DOHH2 (cell line): Measurements from ENCODE around the gene HBP1.

Source experiments
- H3F3A ChIP-seq: fragments of 200-600 bp; sonication (generic), shearing (Covaris generic); 2 replicates; pipeline ENCODE4 v1.6.0; 2016; ENCODE audit warnings: antibody characterized with exemption, mild to moderate bottlenecking; ENCODE audit not compliant: control insufficient read depth, insufficient read depth
- H3K27ac ChIP-seq: fragments of 200-600 bp; sonication (generic); 2 replicates; pipeline ENCODE4 v1.5.1; 2014; ENCODE audit warnings: low read depth, mild to moderate bottlenecking, low read length, moderate library complexity
- H3K27me3 ChIP-seq: fragments of 200-600 bp; sonication (generic); 2 replicates; pipeline ENCODE4 v1.6.1; 2014; ENCODE audit warnings: mild to moderate bottlenecking, low read length, mixed read lengths; ENCODE audit not compliant: control insufficient read depth
- H3K36me3 ChIP-seq: fragments of 200-600 bp; sonication (generic); 2 replicates; pipeline ENCODE4 v1.6.1; 2014; ENCODE audit warnings: mild to moderate bottlenecking, low read length, moderate library complexity, mixed read lengths; ENCODE audit not compliant: control insufficient read depth
- H3K4me1 ChIP-seq: fragments of 200-600 bp; sonication (generic); 2 replicates; pipeline ENCODE4 v1.6.1; 2014; ENCODE audit warnings: mild to moderate bottlenecking, low read length, mixed read lengths; ENCODE audit not compliant: control insufficient read depth
- H3K4me2 ChIP-seq: fragments of 200-600 bp; sonication (generic); 2 replicates; pipeline ENCODE4 v1.6.0; 2014; ENCODE audit warnings: mild to moderate bottlenecking, low read length, moderate library complexity
- H3K4me3 ChIP-seq: fragments of 200-600 bp; sonication (generic); 2 replicates; pipeline ENCODE4 v1.5.1; 2014; ENCODE audit warnings: mild to moderate bottlenecking, low read length, mixed read lengths
- H3K79me2 ChIP-seq: fragments of 200-600 bp; sonication (generic); 2 replicates; pipeline ENCODE4 v1.6.1; 2014; ENCODE audit warnings: mild to moderate bottlenecking, low read length, mixed read lengths; ENCODE audit not compliant: control insufficient read depth
- H3K9me2 ChIP-seq: fragments of 200-600 bp; sonication (generic); replicated peaks from 2 replicates; pipeline ENCODE4 v1.6.1; 2014; ENCODE audit warnings: mild to moderate bottlenecking, low read length, mixed read lengths; ENCODE audit not compliant: control insufficient read depth
- H3K9me3 ChIP-seq: fragments of 200-600 bp; sonication (generic); 2 replicates; pipeline ENCODE4 v1.6.1; 2014; ENCODE audit warnings: antibody characterized with exemption, low read length, mixed read lengths; ENCODE audit not compliant: control insufficient read depth, insufficient read depth
- H4K20me1 ChIP-seq: fragments of 200-600 bp; sonication (generic); 2 replicates; pipeline ENCODE4 v1.6.0; 2014; ENCODE audit warnings: low read depth, mild to moderate bottlenecking, antibody characterized with exemption, low read length, moderate library complexity; ENCODE audit not compliant: control insufficient read depth, insufficient read depth
- CTCF ChIP-seq: fragments of 200-600 bp; sonication (generic); IDR thresholded peaks from one replicate; pipeline ENCODE4 v1.5.1; 2014; ENCODE audit warnings: antibody characterized with exemption, mild to moderate bottlenecking, low read depth, low read length; ENCODE audit not compliant: poor library complexity, severe bottlenecking
- EZH2phosphoT487 ChIP-seq: fragments of 200-600 bp; sonication (generic); IDR thresholded peaks from 2 replicates; pipeline ENCODE4 v1.6.1; 2017; ENCODE audit warnings: borderline replicate concordance, mild to moderate bottlenecking, antibody characterized with exemption, low read length, moderate library complexity, mixed read lengths

HBP1 gene

DNA sequence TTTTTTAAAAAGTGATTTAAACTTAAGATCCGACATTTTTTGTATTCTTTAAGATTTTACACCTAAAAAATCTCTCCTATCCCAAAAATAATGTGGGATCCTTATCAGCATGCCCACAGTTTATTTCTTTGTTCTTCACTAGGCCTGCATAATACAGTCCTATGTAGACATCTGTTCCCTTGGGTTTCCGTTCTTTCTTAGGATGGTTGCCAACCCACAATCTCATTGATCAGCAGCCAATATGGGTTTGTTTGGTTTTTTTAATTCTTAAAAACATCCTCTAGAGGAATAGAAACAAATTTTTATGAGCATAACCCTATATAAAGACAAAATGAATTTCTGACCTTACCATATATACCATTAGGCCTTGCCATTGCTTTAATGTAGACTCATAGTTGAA lies 8.4 kb upstream of the HBP1 start:
- Histone ChIP-seq H3K79me2 (no peaks in the 10 kb centered on the region), H3K27me3 (no peaks in the 10 kb centered on the region), H3K9me2 (no peaks in the 10 kb centered on the region), H3K27ac (no peak overlapping the region), H3K4me1 (peaks cover 10% of the 10 kb centered on the region), H3K4me3 (no peak overlapping the region), H3K4me2 (no peak overlapping the region), H3K36me3 (peaks cover 44% of the 10 kb centered on the region), H4K20me1 (no peaks in the 10 kb centered on the region), H3K9me3 (no peaks in the 10 kb centered on the region), H3F3A (peaks cover 26% of the 10 kb centered on the region)
- TF ChIP-seq CTCF, result no peak

- Histone ChIP-seq H3K4me3 (no peak overlapping the region), H3K36me3 (peaks cover 42% of the 10 kb centered on the region)
These were observed 7.4 kb upstream of the HBP1 start for GRCh38 chr7:107161415-107161814.

GRCh38 chr7:107162475-107162874 lies 6.3 kb upstream of the HBP1 start:
- peaks cover 28% of the 10 kb centered on the region for H3F3A ChIP-seq
- H3K4me1 ChIP-seq, result peaks cover 18% of the 10 kb centered on the region
- H4K20me1 ChIP-seq, result no peaks in the 10 kb centered on the region
- peaks cover 33% of the 10 kb centered on the region for H3K36me3 ChIP-seq
- TF ChIP-seq CTCF (no peak), EZH2phosphoT487 (no peak)
- no peak overlapping the region for H3K4me2 ChIP-seq
- no peaks in the 10 kb centered on the region for H3K79me2 ChIP-seq
- H3K9me2 ChIP-seq, result no peaks in the 10 kb centered on the region
- no peaks in the 10 kb centered on the region for H3K9me3 ChIP-seq
- no peaks in the 10 kb centered on the region for H3K27me3 ChIP-seq
- no peak overlapping the region for H3K27ac ChIP-seq
- no peak overlapping the region for H3K4me3 ChIP-seq

More at GRCh38 chr7:107161415-107161814, 7.4 kb upstream of the HBP1 start:
- Histone ChIP-seq H3K4me1 (peaks cover 13% of the 10 kb centered on the region), H3K79me2 (no peaks in the 10 kb centered on the region), H3K27me3 (no peaks in the 10 kb centered on the region), H3K4me2 (no peak overlapping the region), H3K9me3 (no peaks in the 10 kb centered on the region), H4K20me1 (no peaks in the 10 kb centered on the region), H3K27ac (no peak overlapping the region), H3F3A (peaks cover 26% of the 10 kb centered on the region), H3K9me2 (no peaks in the 10 kb centered on the region)
- no peak for TF ChIP-seq CTCF
- no peak for TF ChIP-seq EZH2phosphoT487

DNA sequence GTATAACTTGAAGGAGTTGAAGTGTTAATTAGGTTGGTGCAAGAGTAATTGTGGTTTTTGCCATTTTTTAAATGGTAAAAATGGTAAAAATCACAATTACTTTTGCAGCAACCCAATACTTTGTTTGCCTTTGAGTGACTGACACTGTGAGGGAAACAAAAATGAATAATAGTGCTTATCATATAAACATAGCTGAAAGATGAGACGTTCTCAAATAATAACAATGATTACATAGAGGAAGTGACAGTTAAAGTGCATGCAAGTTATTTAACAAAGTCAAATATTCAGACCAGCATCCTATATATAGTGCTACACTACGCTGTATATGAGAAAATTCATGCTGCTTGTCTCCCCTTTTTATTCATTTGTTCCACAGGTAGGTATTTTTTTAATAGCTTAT lies 4.7 kb upstream of the HBP1 start:
- Histone ChIP-seq H3K79me2 (no peaks in the 10 kb centered on the region), H3K4me2 (0 out of 2 replicates have a peak overlapping the region, but pooled peaks have one; percentile 3), H4K20me1 (no peaks in the 10 kb centered on the region), H3K27me3 (no peaks in the 10 kb centered on the region), H3K4me1 (peaks cover 18% of the 10 kb centered on the region), H3K27ac (no peak overlapping the region), H3K9me3 (no peaks in the 10 kb centered on the region), H3K9me2 (no peaks in the 10 kb centered on the region), H3K4me3 (no peak overlapping the region), H3K36me3 (peaks cover 21% of the 10 kb centered on the region), H3F3A (peaks cover 28% of the 10 kb centered on the region)
- no peak for TF ChIP-seq CTCF
- no peak for TF ChIP-seq EZH2phosphoT487
